Measurements from ENCODE around the gene PPP1R18. TPM values are rescaled to one million over a fixed set of nuclear protein-coding genes. Genes with fewer than 3 reads are reported as not detected.
"Not testable (repeated sequence)": the region's sequence is repeated elsewhere in the genome, so short reads cannot be mapped to it uniquely, and the experiment has no call there.

PPP1R18 gene
- total and polyA plus RNA-seq, 11 donors: 11.9 to 77.2 (median 19.4) TPM

DNA sequence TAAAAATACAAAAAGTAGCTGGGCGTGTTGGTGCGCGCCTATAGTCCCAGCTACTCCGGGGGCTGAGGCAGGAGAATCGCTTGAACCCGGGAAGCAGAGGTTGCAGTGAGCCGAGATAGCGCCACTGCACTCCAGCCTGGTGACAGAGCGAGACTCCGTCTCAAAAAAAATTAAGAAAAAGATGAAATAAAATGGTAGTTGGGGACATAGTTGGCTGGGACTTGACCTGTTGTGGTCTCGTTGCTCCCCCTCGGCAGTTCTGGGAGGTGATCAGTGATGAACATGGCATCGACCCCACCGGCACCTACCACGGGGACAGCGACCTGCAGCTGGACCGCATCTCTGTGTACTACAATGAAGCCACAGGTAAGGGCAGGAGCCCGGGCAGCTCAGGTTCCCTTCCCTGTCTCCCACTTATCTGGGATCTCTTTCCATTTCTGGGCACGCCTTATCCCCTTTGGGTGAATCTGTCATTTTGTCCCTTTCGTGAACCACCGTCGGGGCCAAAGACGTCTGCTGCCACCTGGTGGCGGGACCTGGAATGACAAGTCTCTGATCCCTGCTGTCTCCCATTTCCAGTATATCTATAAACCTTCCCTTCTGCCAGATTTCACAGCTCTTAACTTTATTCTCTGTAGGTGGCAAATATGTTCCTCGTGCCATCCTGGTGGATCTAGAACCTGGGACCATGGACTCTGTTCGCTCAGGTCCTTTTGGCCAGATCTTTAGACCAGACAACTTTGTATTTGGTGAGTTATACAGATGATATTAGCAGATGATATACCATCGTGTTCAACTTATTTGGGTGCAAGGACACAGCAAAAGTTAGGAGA, 36.1 kb upstream of the PPP1R18 start:
- H3K4me3 ChIP-seq: peak overlapping the region in 11 of 12 donors; percentile 66 to 94 (median 86)
- ATAC-seq: peak; percentile 1 to 10 (median 2)

DNA sequence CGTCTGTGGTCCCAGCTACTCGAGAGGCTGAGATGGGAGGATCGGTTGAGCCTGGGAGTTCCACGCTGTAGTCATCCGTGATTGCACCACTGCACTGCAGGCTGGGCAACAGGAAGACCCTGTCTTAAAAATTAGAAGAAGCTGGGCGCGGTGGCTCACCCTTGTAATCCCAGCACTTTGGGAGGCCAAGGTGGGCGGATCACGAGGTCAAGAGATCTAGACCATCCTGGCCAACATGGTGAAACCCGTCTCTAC, 35.5 kb upstream of the PPP1R18 start:
- not testable (repeated sequence) for H3K27me3 ChIP-seq, H3K9me3 ChIP-seq, ATAC-seq
- Histone ChIP-seq H3K27ac (peak overlapping the region in 11 of 12 donors; percentile 72 to 99 (median 96)), H3K4me1 (peaks cover 0 to 68% (median 46%) of the 10 kb centered on the region in 12 donors), H3K4me3 (peak overlapping the region in 11 of 12 donors; percentile 66 to 94 (median 86)), H3K36me3 (peaks cover 0 to 53% (median 43%) of the 10 kb centered on the region in 9 donors)
- DNase-seq: peak in 2 of 5 donors; percentile 48 to 56
- 17 to 21% (median 19%) methylated on average over 10 of the region's 10 CpGs for WGBS, 4 donors
- intact Hi-C loops (cut with DNase I): loop anchor here (1.0 to 10.0 kb wide), 10 partner anchors 21 to 363 kb away; partner anchors contain the start of genes GNL1 (in 2 of the 10), MRPS18B (in 2 of the 10), PPP1R10 (in 2 of the 10) and PRR3 (in 2 of the 10)

More for the DNA sequence above, 36.1 kb upstream of the PPP1R18 start:
- WGBS, 4 donors: 14 to 21% (median 17%) methylated on average over 27 of the region's 27 CpGs
- Histone ChIP-seq H3K27me3 (no peaks in the 10 kb centered on the region), H3K36me3 (peaks cover 0 to 58% (median 49%) of the 10 kb centered on the region in 9 donors), H3K4me1 (peaks cover 0 to 68% (median 46%) of the 10 kb centered on the region in 12 donors), H3K27ac (peak overlapping the region in 11 of 12 donors; percentile 4 to 99 (median 96)), H3K9me3 (no peaks in the 10 kb centered on the region)
- DNase-seq: peak; percentile 74 to 88 (median 81)
- intact Hi-C loops (cut with DNase I): loop anchor here (1.0 to 10.0 kb wide), 10 partner anchors 20 to 362 kb away; partner anchors contain the start of genes GNL1 (in 2 of the 10), MRPS18B (in 2 of the 10), PPP1R10 (in 2 of the 10) and PRR3 (in 2 of the 10)
- no peak for TF ChIP-seq POLR2A (IDR thresholded peaks at IDR 0.05)
- TF ChIP-seq, protein P1, sequence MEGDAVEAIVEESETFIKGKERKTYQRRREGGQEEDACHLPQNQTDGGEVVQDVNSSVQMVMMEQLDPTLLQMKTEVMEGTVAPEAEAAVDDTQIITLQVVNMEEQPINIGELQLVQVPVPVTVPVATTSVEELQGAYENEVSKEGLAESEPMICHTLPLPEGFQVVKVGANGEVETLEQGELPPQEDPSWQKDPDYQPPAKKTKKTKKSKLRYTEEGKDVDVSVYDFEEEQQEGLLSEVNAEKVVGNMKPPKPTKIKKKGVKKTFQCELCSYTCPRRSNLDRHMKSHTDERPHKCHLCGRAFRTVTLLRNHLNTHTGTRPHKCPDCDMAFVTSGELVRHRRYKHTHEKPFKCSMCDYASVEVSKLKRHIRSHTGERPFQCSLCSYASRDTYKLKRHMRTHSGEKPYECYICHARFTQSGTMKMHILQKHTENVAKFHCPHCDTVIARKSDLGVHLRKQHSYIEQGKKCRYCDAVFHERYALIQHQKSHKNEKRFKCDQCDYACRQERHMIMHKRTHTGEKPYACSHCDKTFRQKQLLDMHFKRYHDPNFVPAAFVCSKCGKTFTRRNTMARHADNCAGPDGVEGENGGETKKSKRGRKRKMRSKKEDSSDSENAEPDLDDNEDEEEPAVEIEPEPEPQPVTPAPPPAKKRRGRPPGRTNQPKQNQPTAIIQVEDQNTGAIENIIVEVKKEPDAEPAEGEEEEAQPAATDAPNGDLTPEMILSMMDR (IDR thresholded peaks at IDR 0.05): peak; percentile 92 to 99 (median 96)

DNA sequence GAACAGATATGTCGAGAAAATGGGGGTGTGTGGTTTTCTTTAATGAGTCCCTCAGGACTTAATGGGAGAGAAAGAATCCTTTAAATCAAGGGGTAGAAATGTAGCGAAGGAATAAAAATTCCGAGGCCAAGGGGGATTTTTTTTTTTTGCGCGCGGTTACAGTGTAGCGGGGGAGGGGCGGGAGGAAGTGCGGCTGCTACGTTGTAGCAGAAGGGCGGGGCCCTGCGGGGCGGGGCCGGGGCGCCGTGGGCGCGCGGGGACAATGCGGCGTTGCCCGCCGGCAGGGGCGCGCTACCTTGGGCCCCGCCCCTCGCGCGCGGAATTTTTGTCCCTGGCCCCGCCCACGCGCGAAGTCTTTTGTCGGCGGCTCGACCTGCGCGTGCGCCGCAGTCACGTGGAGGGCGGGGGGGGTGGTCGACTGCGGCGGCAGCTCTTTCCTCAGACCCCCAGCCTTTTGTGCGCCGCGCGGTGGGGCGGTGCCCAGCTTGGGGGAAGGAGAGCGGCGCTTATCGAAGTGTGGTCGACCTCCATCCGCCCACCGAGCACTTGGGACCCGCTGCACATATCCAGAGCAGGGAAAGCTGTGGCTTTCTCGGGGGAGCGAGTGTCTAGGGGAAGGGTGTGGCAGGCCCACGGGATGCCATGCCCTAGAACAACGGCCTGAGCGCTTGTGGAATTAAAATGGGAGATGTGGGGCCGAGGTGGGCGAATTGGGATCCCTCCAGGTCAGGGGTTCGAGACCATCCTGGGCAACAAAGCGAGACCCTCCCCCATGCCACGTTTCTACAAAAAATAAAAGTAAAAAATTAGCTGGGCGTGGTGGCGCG, 35.0 kb upstream of the PPP1R18 start:
- Histone ChIP-seq H3K9me3 (no peaks in the 10 kb centered on the region), H3K4me3 (peak overlapping the region; percentile 51 to 94 (median 82)), H3K4me1 (peaks cover 0 to 73% (median 49%) of the 10 kb centered on the region in 12 donors), H3K36me3 (peaks cover 0 to 48% (median 38%) of the 10 kb centered on the region in 9 donors), H3K27me3 (no peaks in the 10 kb centered on the region), H3K27ac (peak overlapping the region; percentile 88 to 99 (median 96))
- 1 to 3% (median 2%) methylated on average over 47 to 71 of the region's 71 CpGs for WGBS, 4 donors
- intact Hi-C loops (cut with DNase I): loop anchor here (1.0 to 10.0 kb wide), 15 partner anchors 21 to 363 kb away; partner anchors contain the start of genes MRPS18B (in 5 of the 10), PPP1R10 (in 5 of the 10), PPP1R18 (in 3 of the 10) and FLOT1 (in 2 of the 10)
- DNase-seq: peak; percentile 92 to 96 (median 94)
- TF ChIP-seq, protein P1 (IDR thresholded peaks at IDR 0.05): peak; percentile 26 to 75 (median 54)
- TF ChIP-seq POLR2A (IDR thresholded peaks at IDR 0.05): peak in 1 of 2 donors; percentile 45
- peak; percentile 43 to 79 (median 66) for ATAC-seq

DNA sequence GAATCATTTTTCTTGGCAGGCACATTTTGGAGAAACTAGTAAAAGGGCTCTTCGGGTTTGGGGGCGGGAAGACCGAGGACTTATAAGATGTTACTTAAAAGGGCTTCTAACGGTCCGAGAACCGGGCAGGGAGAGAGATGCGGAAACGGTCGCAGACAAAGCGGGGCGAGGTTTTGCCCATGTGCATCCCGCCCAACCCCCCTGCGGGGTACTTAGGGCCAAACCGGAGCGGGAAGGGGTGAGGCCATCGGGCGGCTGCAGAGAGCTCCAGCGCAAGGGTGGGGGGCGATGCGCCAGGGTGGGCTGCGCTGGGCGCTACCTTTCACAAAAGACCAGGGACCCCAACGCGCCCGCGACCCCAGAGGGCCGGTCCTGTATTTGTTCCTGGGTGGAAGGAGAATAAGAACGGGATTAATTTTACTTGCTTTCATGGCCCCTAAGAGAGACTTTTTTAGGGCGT, 34.3 kb upstream of the PPP1R18 start:
- H3K9me3 ChIP-seq: no peaks in the 10 kb centered on the region

More for the DNA sequence above, 34.3 kb upstream of the PPP1R18 start:
- Histone ChIP-seq H3K27ac (peak overlapping the region; percentile 88 to 99 (median 96)), H3K36me3 (peaks cover 0 to 43% (median 32%) of the 10 kb centered on the region in 9 donors), H3K4me3 (peak overlapping the region; percentile 51 to 94 (median 82)), H3K27me3 (no peaks in the 10 kb centered on the region), H3K4me1 (peaks cover 0 to 75% (median 49%) of the 10 kb centered on the region in 12 donors)
- WGBS, 4 donors: 0% methylated on average over 28 to 29 of the region's 29 CpGs
- ATAC-seq (peak in 2 of 4 donors; percentile 26 to 32), DNase-seq (peak; percentile 77 to 85 (median 81))
- TF ChIP-seq POLR2A (IDR thresholded peaks at IDR 0.05): no peak
- TF ChIP-seq, protein P1 (IDR thresholded peaks at IDR 0.05): no peak
- intact Hi-C loops (cut with DNase I): loop anchor here in 8 of 10 donors (1.0 to 10.0 kb wide), 14 partner anchors 22 to 364 kb away; partner anchors contain the start of genes MRPS18B (in 6 of the 8), PPP1R10 (in 6 of the 8), PPP1R18 (in 3 of the 8) and GNL1 (in 2 of the 8)
